B cell (primary cell): ENCODE results near the gene GFPT1.

ENCODE experiments used
- CTCF ChIP-seq: fragments of 200-600 bp; IDR thresholded peaks from one replicate; pipeline ENCODE4 v1.8.0; 2022; ENCODE audit warnings: antibody characterized with exemption, mild to moderate bottlenecking
- EZH2 ChIP-seq: IDR thresholded peaks from 2 replicates; pipeline ENCODE4 v1.6.1; 2012; ENCODE audit warnings: borderline replicate concordance, low read depth, mild to moderate bottlenecking, moderate library complexity, low read length; ENCODE audit not compliant: insufficient read depth, poor library complexity, severe bottlenecking

- TF ChIP-seq CTCF (no peak), EZH2 (no peak)
These were observed 6.9 kb upstream of the GFPT1 start for GRCh38 chr2:69393963-69394362.
